Mucosa of descending colon (tissue), 3 donors: ENCODE results near the gene SLC27A2. TPM values are rescaled to one million over a fixed set of nuclear protein-coding genes. Genes with fewer than 3 reads are reported as not detected.

Source experiments
- ATAC-seq: fragments of 200-7000 bp; cut with Tn5 transposase; one replicate; pipeline ENCODE4 v1.9.1; 2020; ENCODE audit warnings: mild to moderate bottlenecking, moderate library complexity
- DNase-seq, 3 donors: peaks; one replicate each; pipeline ENCODE4 v3.0.0-alpha.2; 2020
- H3K36me3 ChIP-seq: fragments of 200-600 bp; one replicate; pipeline ENCODE4 v1.8.0; 2021; ENCODE audit warnings: low read depth, mild to moderate bottlenecking
- H3K4me1 ChIP-seq: fragments of 200-600 bp; one replicate; pipeline ENCODE4 v1.8.0; 2021; ENCODE audit warnings: low read depth, mild to moderate bottlenecking
- H3K4me3 ChIP-seq: fragments of 200-600 bp; one replicate; pipeline ENCODE4 v1.8.0; 2021; ENCODE audit warnings: mild to moderate bottlenecking
- H3K9me3 ChIP-seq: fragments of 200-600 bp; one replicate; pipeline ENCODE4 v1.8.0; 2021; ENCODE audit warnings: mild to moderate bottlenecking
- intact Hi-C, 2 donors: fragments of 100-400 bp; cut with DNase I in 1 of 2; cut with micrococcal nuclease in 1 of 2; formaldehyde crosslinking; loops; one replicate each; pipeline versions ENCODE4 v1.11.0 to v1.11.1; 2022; cut with DNase I, micrococcal nuclease
- total RNA-seq, 3 donors: library from RNA; stranded (reverse); fragmentation: NEBNext Ultra II Directional in 2 of 3; extraction: Animal tissue kit (Norgen Biotek cat#: 25700) in 2 of 3; gene quantifications; one replicate each; pipeline versions ENCODE4 v1.2.1 to v1.2.4, GENCODE V29; 2021 to 2023
- TF ChIP-seq, protein P1 (sequence below): fragments of 200-600 bp; IDR thresholded peaks from one replicate; pipeline ENCODE4 v1.8.0; 2022; ENCODE audit warnings: antibody characterized with exemption, mild to moderate bottlenecking
- donor health status: DM: no; HTN: no; CAD: no; lungs with moderate emphysema.
- donor health status: DM: no; HTN: no; CAD: no.
- donor health status: DM: no; HTN: yes; CAD: no.

The SLC27A2 gene
- total RNA-seq, 3 donors from 2014 or later, result 14.8 to 27.9 (median 27.8) TPM

DNA sequence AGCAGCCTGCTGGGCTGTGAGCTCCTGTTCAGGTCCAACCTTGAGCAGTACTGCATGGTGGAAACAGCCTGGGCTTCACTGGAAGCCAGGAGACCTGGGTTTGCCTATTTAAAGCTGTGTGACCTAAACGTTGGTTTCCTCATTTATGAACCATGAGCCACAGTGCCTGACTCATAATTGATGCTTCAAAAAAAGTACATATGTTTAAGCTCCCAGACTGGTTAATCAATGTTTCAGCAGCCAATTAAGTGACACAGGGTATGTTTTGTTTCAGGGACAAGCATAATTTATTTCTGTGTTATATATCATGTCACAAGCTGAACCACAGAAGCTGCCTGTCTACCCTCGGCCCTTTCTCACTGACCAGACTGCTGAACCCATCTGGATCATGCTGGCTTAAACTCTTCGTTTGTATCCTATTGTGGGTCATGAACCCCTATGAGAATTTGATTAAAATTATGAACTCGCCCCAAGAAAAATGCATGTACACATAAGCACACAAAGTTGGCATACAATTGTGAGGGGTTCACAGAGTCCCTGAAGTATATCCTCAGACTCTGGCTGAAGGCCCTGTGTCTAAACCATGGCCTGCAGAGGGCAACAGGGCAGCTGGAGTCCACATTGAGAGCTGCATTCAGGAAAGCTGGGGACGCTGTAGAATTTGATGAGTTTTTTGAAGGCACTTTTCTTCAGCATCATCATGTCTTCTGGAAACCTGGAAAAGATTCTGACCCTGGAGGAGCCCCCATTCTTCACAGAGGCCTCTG, 59.9 kb downstream of the SLC27A2 start:
- H3K9me3 ChIP-seq, result no peaks in the 10 kb centered on the region
- intact Hi-C loops, result no loop called here
- no peaks in the 10 kb centered on the region for H3K36me3 ChIP-seq
- no peaks in the 10 kb centered on the region for H3K4me1 ChIP-seq
- TF ChIP-seq, protein P1, sequence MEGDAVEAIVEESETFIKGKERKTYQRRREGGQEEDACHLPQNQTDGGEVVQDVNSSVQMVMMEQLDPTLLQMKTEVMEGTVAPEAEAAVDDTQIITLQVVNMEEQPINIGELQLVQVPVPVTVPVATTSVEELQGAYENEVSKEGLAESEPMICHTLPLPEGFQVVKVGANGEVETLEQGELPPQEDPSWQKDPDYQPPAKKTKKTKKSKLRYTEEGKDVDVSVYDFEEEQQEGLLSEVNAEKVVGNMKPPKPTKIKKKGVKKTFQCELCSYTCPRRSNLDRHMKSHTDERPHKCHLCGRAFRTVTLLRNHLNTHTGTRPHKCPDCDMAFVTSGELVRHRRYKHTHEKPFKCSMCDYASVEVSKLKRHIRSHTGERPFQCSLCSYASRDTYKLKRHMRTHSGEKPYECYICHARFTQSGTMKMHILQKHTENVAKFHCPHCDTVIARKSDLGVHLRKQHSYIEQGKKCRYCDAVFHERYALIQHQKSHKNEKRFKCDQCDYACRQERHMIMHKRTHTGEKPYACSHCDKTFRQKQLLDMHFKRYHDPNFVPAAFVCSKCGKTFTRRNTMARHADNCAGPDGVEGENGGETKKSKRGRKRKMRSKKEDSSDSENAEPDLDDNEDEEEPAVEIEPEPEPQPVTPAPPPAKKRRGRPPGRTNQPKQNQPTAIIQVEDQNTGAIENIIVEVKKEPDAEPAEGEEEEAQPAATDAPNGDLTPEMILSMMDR, result no peak
- DNase-seq (no peak), ATAC-seq (peak; percentile 39)
- no peak overlapping the region for H3K4me3 ChIP-seq

DNA sequence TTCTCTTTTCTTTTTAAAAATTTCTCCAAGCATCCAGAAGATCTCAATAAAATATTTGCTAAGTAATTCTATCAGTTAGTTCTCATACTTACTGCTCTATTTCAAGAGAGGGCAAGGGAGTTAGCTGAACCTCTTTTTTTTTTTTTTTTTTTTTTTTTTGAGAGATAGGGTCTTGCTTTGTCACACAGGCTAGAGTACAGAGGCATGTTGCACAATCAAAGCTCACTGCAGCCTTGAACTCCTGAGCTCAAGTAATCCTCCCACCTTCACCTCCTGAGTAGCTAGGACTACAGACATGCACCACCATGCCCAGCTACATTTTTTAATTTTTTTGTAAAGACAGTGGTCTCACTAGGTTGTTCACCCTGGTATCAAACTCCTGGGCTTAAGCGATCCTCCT, 62.2 kb downstream of the SLC27A2 start:
- TF ChIP-seq, protein P1, result no peak
- no peak for DNase-seq

DNA sequence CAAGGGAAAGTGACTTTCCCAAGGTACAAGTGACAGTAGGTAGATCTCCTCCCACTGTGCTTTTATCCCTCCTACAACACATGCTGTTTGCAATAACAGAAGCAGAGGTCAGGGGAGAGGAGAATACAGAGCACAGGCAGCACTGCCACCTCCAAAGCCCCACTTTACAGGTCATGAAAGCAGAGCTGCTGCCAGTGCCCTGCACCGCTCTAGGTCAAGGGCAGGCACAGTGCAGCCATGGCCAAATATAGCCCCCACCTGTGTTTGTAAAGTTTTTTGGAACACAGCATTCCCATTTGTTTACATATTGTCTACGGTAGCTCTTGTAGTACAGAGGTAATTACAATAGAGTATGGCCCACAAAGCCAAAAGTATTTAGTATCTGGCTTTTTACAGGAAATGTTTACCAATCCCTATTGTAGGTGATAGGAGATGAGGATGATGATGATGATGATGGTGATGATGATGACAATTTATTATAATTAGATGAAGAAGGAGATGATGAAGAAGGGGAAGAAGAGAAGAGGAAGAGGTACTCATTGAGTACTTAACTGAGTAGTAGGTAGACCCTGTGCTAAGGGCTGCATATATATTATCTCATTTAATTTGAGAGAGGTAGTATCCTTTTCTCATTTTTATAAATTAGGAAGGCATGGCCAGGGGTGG, 63.1 kb downstream of the SLC27A2 start:
- H3K36me3 ChIP-seq, result no peaks in the 10 kb centered on the region
- DNase-seq (no peak), ATAC-seq (no peak)
- intact Hi-C loops, result no loop called here
- H3K4me3 ChIP-seq, result no peak overlapping the region
- H3K9me3 ChIP-seq, result no peaks in the 10 kb centered on the region
- H3K4me1 ChIP-seq, result no peaks in the 10 kb centered on the region
- TF ChIP-seq, protein P1, result no peak

More for the DNA sequence above, 62.2 kb downstream of the SLC27A2 start:
- no peak for ATAC-seq
- H3K36me3 ChIP-seq, result no peaks in the 10 kb centered on the region
- no peak overlapping the region for H3K4me3 ChIP-seq
- no peaks in the 10 kb centered on the region for H3K9me3 ChIP-seq
- no peaks in the 10 kb centered on the region for H3K4me1 ChIP-seq
- intact Hi-C loops, result no loop called here

DNA sequence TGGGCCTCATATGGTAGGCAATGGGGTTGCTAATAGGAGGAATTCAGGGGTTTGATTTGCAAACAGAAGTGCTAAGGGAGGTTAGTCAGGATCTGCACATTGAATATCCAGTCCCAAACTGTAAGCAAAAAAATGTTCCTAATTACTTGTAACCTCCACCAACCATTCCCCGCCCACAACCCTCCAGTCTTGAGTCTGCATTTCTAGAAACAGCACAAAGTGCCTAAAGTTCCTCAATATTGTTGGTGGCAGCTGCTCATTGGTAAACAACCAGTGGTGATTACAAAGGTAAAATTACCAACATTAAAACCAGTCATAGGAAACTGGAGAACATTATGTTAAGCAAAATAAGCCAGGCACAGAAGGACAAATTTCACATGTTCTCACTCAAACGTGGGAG, 64.6 kb downstream of the SLC27A2 start:
- intact Hi-C loops, result no loop called here
- no peak for ATAC-seq
- H3K4me1 ChIP-seq, result no peaks in the 10 kb centered on the region
- H3K36me3 ChIP-seq, result no peaks in the 10 kb centered on the region
- DNase-seq, result no peak
- TF ChIP-seq, protein P1, result no peak
- no peak overlapping the region for H3K4me3 ChIP-seq
- no peaks in the 10 kb centered on the region for H3K9me3 ChIP-seq

DNA sequence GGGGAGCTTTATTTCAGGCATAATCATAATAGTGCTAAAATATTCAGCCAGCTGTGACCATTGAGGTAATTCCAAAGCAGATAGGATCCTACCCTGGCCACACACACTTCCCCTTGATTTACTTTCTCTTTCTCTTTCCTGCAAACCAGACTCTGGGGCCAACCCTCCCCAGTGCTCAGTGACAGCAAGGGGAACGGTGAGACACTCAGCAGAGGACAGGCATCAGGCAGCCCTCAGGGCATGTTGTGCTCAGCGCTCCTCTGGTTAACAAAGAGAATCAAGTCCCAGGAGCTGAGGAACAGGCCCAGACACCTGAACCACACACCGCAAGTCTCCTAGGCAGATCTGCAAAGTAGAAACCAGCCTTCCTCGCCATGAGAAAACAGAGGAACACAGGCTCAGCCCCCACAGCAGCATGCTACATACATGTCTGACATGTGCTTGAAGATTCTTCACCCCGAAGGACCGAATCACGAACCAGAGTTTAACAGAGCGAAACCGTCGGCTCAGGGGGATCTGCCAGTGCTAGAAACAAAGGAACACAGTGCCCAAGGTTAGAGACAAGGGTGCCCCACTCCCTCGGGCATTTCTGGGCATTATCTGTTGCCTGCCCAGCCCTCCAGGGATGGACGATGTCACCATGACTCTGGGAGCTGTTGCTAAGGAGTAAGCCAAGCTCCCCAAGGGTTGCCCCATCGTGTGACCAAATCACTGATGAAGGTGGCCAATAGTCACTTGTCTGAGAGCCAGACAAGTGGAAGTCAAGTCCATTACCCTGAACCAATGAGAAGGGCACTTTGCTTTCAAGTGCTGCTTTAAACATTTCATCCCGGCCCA, 66.0 kb downstream of the SLC27A2 start:
- DNase-seq (peak; percentile 35 to 67 (median 46)), ATAC-seq (peak; percentile 98)
- Histone ChIP-seq H3K36me3 (no peaks in the 10 kb centered on the region), H3K4me3 (no peak overlapping the region), H3K9me3 (no peaks in the 10 kb centered on the region), H3K4me1 (no peaks in the 10 kb centered on the region)
- intact Hi-C loops, result no loop called here
- TF ChIP-seq, protein P1, result no peak
